ENCODE measurements around the gene TFPI2.
A peak's percentile ranks its signal among the peaks of the same experiment; 100 is the strongest.
"Not testable (repeated sequence)": the region's sequence is repeated elsewhere in the genome, so short reads cannot be mapped to it uniquely, and the experiment has no call there.

Gene TFPI2, protein sequence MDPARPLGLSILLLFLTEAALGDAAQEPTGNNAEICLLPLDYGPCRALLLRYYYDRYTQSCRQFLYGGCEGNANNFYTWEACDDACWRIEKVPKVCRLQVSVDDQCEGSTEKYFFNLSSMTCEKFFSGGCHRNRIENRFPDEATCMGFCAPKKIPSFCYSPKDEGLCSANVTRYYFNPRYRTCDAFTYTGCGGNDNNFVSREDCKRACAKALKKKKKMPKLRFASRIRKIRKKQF

DNA sequence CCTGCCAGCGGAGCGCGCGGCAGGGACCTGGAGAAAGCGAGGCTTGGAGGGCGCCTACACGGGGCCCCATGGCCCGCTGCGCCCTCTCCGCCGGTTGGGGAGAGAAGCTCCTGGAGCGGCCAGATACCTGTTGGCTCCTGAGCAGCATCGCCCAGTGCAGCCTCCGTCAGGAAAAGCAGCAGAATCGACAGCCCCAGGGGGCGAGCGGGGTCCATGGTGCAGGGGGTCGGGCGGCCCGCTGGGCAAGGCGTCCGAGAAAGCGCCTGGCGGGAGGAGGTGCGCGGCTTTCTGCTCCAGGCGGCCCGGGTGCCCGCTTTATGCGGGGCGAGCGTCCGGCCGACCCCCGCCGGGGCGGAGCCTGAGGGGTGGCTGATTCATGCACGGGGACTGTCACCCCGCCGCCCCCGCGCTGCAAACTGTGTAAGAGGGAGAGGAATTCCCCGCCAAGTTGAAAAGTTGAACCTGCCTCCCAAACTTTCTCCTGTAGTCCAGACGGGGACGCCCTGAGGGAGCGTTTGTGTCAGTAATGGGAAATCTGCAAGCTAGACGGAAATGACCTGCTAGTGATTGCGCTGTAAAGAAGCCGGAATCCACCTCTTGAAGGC, at the start of gene TFPI2:
Gene TFPI2 (minus strand): TSS at position 290 of the 605 bp plus-strand sequence. CDS start 75 bp downstream, at position 215.
- Histone ChIP-seq H3K36me3 (ENCODE audit: insufficient read depth, low read length) (no peaks in the 10 kb centered on the region), H3K4me1 (ENCODE audit: insufficient read depth, low read length) (0 out of 2 replicates have a peak, but pooled peaks cover 3% of the 10 kb centered on the region), H3K9me3 (ENCODE audit: control insufficient read depth, insufficient read depth, low read length) (no peaks in the 10 kb centered on the region), H3K9ac (ENCODE audit: low read depth, low read length) (peak within 1 kb of the TSS; percentile 89)

DNA sequence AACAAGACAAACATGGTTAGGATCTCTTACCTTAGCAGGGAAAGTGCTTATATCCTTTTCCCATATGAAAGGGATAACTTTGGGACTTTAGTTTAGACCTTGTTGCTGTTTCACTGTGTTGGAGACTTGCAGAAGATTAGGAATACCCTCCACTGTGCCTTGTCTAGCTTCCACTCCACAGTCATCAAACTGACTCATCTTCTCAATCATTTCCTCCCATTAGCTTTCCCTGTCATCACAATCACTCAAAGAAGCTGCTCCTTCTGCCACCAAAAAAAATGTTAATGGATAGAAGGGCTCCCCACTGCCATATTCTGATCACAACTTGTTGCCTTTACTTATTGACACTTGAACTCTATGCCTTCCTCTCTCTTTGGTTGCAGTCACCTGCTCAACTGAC, 47.7 kb upstream of the TFPI2 start:
- H3K36me3 ChIP-seq (ENCODE audit: insufficient read depth, low read length): no peaks in the 10 kb centered on the region
- H3K9me3 ChIP-seq (ENCODE audit: control insufficient read depth, insufficient read depth, low read length): no peaks in the 10 kb centered on the region
- H3K9ac ChIP-seq (ENCODE audit: low read depth, low read length): no peak overlapping the region
- no peaks in the 10 kb centered on the region for H3K4me1 ChIP-seq (ENCODE audit: insufficient read depth, low read length)

DNA sequence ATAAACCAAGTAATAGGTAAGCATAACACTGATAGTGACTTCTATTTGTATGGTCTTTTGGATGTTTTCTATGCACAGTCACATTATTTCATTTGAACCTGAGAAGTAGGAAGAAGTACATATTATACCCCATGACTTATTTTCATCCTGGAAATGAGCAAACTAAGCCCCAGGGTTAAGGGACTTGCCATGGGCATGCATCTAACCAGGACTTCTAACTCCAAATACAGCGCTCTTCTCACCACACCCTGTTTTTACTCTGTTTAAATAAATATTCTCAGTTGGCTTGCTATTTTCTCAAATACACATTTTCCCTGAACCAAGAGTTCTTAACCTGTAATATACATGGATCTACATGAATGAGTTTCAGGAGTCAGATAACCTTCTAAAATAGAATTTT, 47.3 kb upstream of the TFPI2 start:
- Histone ChIP-seq H3K36me3 (ENCODE audit: insufficient read depth, low read length) (no peaks in the 10 kb centered on the region), H3K4me1 (ENCODE audit: insufficient read depth, low read length) (no peaks in the 10 kb centered on the region), H3K9me3 (ENCODE audit: control insufficient read depth, insufficient read depth, low read length) (no peaks in the 10 kb centered on the region), H3K9ac (ENCODE audit: low read depth, low read length) (no peak overlapping the region)

DNA sequence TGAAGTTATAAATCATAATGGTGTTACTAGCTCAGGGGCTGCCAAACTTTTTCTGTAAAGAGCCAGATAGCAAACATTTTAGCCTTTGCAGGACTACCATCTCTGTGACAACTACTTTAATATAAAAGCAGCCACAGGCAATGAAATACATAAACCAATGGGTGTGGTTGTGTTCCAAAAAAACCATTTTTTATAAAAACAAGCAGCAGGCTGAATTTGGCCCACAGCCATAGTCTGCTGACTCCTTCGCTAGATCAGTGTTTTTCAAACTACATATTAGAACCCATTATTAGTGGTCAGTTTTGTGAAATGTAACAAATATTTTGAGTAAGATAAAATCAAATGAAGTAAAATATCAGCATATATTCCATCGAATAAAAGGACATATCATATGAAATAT, 44.5 kb upstream of the TFPI2 start:
- Histone ChIP-seq H3K36me3 (ENCODE audit: insufficient read depth, low read length) (no peaks in the 10 kb centered on the region), H3K4me1 (ENCODE audit: insufficient read depth, low read length) (no peaks in the 10 kb centered on the region), H3K9me3 (ENCODE audit: control insufficient read depth, insufficient read depth, low read length) (no peaks in the 10 kb centered on the region), H3K9ac (ENCODE audit: low read depth, low read length) (no peak overlapping the region)

DNA sequence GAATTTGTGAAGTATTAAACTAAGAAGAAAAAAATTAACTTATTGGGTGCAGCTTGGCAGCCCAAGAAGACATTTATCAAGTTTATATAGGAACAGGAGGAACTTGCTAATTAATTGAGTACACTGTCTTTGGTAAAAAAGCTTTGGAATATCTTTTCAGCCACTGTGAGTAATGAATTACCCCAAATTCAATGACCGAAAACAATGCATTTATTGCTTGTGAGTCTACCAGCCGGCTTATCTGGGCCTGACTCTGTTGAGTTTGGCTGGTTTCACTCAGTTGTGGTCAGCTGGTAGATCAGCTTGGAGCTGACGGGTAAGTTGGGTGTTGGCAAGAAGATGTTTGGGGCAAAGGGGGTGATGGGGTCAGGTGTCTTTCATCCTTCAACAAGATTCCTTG, 42.6 kb upstream of the TFPI2 start:
- no peaks in the 10 kb centered on the region for H3K36me3 ChIP-seq (ENCODE audit: insufficient read depth, low read length)
- no peak overlapping the region for H3K9ac ChIP-seq (ENCODE audit: low read depth, low read length)
- H3K4me1 ChIP-seq (ENCODE audit: insufficient read depth, low read length): no peaks in the 10 kb centered on the region
- no peaks in the 10 kb centered on the region for H3K9me3 ChIP-seq (ENCODE audit: control insufficient read depth, insufficient read depth, low read length)

DNA sequence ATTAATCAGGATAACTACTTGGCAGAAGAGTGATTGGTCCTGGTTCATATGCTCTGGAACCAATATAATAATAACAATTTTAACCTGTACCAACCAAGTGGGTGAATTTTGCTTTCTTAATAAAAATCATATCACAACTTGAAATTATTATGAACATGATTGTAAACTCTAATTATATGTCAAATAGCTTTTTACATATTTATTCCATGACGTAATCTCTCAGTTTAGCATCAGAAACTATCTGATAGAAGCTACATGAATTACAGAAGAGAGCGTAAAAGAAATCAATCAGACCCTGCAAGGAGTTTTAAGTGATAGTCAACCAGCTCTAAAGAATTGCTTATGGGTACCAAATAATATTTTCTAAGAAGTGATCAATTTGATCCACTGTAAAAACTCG, 41.1 kb upstream of the TFPI2 start:
- Histone ChIP-seq H3K4me1 (ENCODE audit: insufficient read depth, low read length) (no peaks in the 10 kb centered on the region), H3K9me3 (ENCODE audit: control insufficient read depth, insufficient read depth, low read length) (no peaks in the 10 kb centered on the region), H3K9ac (ENCODE audit: low read depth, low read length) (no peak overlapping the region), H3K36me3 (ENCODE audit: insufficient read depth, low read length) (no peaks in the 10 kb centered on the region)

DNA sequence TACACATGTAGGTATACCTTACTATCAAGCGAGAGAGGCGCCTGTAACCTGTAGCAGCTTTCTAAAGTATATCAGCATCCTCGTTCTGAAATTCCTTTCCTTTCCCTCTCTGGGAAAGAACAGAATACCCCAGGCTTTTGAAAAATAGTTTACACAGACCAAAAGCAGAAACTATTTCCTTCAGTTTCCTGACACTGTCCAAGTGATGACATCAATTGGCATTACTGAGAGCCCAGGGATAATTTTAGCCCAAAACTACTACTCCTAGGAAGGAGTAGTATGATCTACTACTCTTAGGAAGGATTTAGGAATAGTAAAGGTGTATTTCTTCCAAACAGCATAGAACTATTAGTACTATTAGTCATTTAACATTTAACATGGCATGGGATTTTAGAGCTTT, 37.0 kb upstream of the TFPI2 start:
- H3K4me1 ChIP-seq (ENCODE audit: insufficient read depth, low read length): peaks cover 3% of the 10 kb centered on the region; the same call in 1 of the 2 replicates
- H3K36me3 ChIP-seq (ENCODE audit: insufficient read depth, low read length): no peaks in the 10 kb centered on the region
- H3K9me3 ChIP-seq (ENCODE audit: control insufficient read depth, insufficient read depth, low read length): no peaks in the 10 kb centered on the region
- no peak overlapping the region for H3K9ac ChIP-seq (ENCODE audit: low read depth, low read length)

DNA sequence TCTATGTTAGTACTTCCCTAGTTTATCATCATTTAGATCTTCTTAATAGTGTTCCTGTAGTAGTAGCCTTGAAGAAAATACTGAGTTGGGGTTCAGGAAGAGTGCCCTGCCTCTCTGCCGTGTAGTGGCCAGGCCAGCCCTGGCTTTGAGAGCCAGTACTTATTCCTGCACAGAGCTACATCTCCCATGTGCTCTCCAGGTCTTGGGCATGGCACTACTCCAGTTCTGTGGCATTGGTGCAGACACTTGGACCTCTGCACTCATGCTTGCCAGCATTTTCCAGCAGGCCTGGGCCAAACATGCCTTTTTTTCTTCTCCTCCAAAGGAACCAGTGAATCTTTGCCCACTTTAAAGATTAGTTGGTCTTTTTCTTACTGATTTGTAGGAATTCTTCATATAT, 36.2 kb upstream of the TFPI2 start:
- Histone ChIP-seq H3K4me1 (ENCODE audit: insufficient read depth, low read length) (peaks cover 3% of the 10 kb centered on the region; the same call in 1 of the 2 replicates), H3K9me3 (ENCODE audit: control insufficient read depth, insufficient read depth, low read length) (no peaks in the 10 kb centered on the region), H3K36me3 (ENCODE audit: insufficient read depth, low read length) (no peaks in the 10 kb centered on the region), H3K9ac (ENCODE audit: low read depth, low read length) (no peak overlapping the region)

DNA sequence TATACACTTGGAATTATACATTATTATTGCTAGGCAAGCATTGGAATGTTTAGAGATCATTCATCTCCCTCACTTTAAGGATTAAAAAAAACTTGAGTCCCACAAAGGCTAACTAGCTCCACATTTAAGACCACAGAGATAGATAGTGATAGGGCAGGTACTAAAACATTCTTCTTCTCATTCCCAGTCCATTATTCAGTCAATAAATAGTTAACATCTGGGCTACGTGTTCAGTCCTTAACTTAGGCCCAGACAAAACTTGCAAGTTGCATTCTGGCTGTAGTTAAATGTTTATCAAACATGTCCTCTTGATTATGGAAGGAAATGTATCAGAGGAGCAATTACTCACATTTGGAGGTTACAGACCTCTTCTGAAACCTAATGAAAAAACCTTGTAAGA, 33.4 kb upstream of the TFPI2 start:
- H3K9ac ChIP-seq (ENCODE audit: low read depth, low read length): no peak overlapping the region
- H3K36me3 ChIP-seq (ENCODE audit: insufficient read depth, low read length): no peaks in the 10 kb centered on the region
- no peaks in the 10 kb centered on the region for H3K9me3 ChIP-seq (ENCODE audit: control insufficient read depth, insufficient read depth, low read length)
- peaks cover 10% of the 10 kb centered on the region for H3K4me1 ChIP-seq (ENCODE audit: insufficient read depth, low read length)

DNA sequence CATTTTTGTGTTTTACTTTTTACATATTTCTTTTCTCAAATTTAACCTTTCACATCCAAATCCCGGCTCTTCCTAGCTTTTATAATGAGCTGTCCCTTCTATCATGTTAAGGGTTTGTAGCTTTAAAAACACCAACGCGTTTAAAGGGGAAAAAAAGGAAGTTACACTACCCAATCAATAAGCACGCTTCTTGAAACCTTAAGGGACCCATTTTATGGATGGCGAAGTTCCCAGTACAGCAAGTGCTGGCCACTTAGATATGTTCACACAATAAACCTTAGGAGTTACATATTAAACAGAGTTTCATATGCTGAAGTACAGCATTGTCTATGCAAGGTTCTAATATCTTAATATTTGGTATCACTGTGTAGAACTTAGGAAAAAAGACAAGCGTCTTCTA, 32.7 kb upstream of the TFPI2 start:
- H3K4me1 ChIP-seq (ENCODE audit: insufficient read depth, low read length): peaks cover 10% of the 10 kb centered on the region
- H3K9me3 ChIP-seq (ENCODE audit: control insufficient read depth, insufficient read depth, low read length): no peaks in the 10 kb centered on the region
- no peaks in the 10 kb centered on the region for H3K36me3 ChIP-seq (ENCODE audit: insufficient read depth, low read length)
- no peak overlapping the region for H3K9ac ChIP-seq (ENCODE audit: low read depth, low read length)

DNA sequence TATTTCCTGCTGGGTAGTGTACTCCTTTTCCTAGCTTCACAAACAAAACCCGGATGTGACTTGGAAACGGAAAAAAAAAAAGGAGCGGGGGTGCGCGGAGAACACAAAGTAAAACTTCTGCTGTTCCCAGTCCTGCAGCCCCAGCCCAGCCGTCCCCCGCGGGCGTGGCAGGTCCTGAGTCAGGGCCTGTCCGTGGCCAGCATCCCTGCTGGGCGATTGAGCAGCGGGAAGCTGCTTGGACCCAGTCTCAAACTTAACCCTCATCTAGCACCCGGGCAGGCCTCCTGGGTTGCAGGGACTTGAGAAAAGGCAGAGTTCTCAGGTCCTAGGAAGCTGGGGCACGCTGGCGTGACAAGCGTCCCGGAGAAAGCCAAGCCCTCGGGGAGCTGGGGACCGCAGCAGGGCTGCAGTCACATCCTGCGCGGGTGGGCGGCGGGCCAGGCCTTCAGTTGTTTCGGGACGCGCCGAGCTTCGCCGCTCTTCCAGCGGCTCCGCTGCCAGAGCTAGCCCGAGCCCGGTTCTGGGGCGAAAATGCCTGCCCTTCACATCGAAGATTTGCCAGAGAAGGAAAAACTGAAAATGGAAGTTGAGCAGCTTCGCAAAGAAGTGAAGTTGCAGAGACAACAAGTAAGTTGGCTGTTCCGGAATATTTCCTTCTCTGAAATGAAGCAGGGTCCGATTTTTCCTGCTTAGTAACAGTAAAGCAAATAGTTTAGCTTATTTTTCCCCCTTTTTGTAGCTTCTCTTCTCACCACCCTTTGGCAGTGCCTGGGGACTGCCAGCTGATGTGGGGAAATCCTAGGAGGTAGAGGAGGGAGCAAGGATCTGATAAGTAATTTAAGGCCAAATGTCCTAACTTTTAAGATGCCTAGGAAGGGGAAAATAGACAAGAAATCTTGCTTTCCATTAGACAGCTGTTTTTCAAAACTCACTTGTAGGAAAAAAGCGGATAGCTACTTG, 31.3 kb upstream of the TFPI2 start, which contains the start of gene GNG11:
Gene GNG11 (plus strand): TSS at position 129 of the 960 bp plus-strand sequence. CDS start 403 bp downstream, at position 532.
- H3K9me3 ChIP-seq (ENCODE audit: control insufficient read depth, insufficient read depth, low read length): no peaks in the 10 kb centered on the region
- peaks cover 10% of the 10 kb centered on the region for H3K4me1 ChIP-seq (ENCODE audit: insufficient read depth, low read length)
- H3K36me3 ChIP-seq (ENCODE audit: insufficient read depth, low read length): no peaks in the 10 kb centered on the region
- H3K9ac ChIP-seq (ENCODE audit: low read depth, low read length): peak within 1 kb of the TSS; percentile 87

DNA sequence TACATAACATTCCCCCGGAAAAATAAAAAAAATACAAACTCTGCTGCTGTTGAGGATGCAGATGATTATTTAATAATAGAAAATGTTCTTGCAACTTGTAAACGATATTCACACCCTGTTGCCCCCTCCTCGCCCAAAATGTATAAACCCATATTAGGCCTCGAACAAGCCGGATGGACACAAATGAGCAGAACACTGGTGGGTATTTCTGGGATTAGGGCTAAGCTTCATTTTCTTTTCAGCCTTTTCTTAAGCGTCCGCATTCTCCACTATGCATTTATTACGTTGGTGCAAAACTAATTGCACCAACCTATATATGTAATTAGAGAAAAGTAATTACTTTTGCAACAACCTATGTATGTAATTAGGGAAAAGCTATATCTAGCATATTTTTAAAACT, 30.6 kb upstream of the TFPI2 start:
- peak overlapping the region; percentile 87 for H3K9ac ChIP-seq (ENCODE audit: low read depth, low read length)
- H3K9me3 ChIP-seq (ENCODE audit: control insufficient read depth, insufficient read depth, low read length): no peaks in the 10 kb centered on the region
- no peaks in the 10 kb centered on the region for H3K36me3 ChIP-seq (ENCODE audit: insufficient read depth, low read length)
- H3K4me1 ChIP-seq (ENCODE audit: insufficient read depth, low read length): peaks cover 10% of the 10 kb centered on the region

DNA sequence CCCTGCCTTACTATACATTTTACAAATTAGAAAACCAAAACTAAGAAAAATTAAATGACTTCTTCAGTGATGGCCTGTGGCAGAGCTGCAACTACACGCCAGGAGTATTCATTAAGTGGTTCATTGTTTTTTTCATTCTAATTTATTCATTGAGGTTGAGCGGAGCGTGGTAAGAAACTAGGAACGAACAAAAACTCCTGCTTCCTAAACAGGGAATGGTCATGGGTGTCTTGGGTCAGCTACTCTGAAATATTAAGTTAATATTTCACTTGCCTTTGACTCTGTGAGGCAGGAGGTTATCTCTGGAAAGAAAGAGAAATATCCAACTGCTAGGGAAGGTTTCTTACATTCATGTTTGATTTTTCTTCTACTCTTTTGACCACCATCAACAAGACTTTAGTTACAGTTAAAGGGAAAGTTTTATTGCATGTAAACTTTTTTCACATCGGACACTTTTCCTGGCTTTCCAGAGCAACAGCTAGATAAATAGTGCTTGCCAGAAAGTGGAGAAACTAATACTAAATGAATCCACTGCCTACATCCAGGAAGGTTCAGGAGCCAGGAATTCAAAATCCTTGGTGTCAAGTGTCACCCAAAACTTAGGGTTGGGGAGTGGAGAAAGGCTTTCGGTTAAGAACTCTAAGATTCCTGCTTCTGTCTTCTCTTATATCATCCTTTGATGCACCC, 30.1 kb upstream of the TFPI2 start:
- Histone ChIP-seq H3K9ac (ENCODE audit: low read depth, low read length) (no peak overlapping the region; the same call in 1 of the 2 replicates), H3K9me3 (ENCODE audit: control insufficient read depth, insufficient read depth, low read length) (no peaks in the 10 kb centered on the region), H3K36me3 (ENCODE audit: insufficient read depth, low read length) (no peaks in the 10 kb centered on the region), H3K4me1 (ENCODE audit: insufficient read depth, low read length) (peaks cover 10% of the 10 kb centered on the region)

DNA sequence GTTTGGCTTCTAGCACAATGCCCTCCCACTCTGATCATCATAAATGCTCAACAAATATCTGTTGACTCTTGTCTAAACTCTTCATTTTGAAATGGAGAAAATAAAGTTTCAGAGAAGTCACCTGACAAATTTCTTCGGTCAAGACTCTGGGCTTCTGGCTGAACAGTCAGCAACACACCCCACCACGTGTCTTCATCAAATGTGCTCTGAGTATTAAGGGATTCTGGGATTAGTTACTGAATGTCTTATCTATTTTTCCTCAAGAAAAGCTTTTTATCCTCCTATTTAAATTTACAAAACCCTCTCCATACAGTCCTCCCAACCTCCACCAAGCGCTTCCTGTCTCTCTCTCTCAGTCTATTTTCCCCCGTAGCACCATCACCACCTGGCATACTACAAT, 25.8 kb upstream of the TFPI2 start:
- not testable (repeated sequence) for H3K9ac ChIP-seq (ENCODE audit: low read depth, low read length)

More for the DNA sequence above, 25.8 kb upstream of the TFPI2 start:
- not testable (repeated sequence) for H3K9me3 ChIP-seq (ENCODE audit: control insufficient read depth, insufficient read depth, low read length); H3K4me1 ChIP-seq (ENCODE audit: insufficient read depth, low read length); H3K36me3 ChIP-seq (ENCODE audit: insufficient read depth, low read length)
